C4-2B (cell line): ENCODE results near the gene KYNU.

Experiments used
- ZFX ChIP-seq: fragments of 450-650 bp; IDR thresholded peaks from 2 replicates; pipeline ENCODE4 v1.6.1; 2017
- TF ChIP-seq, protein P1 (sequence below): fragments of 450-650 bp; conservative IDR thresholded peaks from 2 replicates; pipeline ENCODE4 v1.5.1; 2017; ENCODE audit warnings: mild to moderate bottlenecking

DNA sequence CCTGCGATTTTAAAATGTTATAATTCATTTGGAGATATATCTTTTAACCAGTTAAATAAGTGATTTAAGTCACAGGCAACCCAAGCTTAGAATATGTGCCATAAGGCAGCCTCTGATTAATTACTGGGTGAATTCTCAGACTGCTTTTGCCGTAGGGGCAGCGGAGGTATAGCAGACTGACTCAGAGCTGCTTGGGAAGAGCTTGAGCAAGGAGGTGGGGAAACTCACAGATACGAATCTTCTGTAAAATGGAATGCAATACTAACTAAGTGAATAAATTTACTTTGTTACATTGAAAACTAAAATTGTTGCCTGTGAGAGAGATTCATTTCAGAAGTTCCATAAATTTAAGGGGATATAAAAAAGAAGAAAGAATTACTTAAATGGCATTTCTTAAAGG is 115.4 kb downstream of the KYNU start:
- TF ChIP-seq, protein P1, sequence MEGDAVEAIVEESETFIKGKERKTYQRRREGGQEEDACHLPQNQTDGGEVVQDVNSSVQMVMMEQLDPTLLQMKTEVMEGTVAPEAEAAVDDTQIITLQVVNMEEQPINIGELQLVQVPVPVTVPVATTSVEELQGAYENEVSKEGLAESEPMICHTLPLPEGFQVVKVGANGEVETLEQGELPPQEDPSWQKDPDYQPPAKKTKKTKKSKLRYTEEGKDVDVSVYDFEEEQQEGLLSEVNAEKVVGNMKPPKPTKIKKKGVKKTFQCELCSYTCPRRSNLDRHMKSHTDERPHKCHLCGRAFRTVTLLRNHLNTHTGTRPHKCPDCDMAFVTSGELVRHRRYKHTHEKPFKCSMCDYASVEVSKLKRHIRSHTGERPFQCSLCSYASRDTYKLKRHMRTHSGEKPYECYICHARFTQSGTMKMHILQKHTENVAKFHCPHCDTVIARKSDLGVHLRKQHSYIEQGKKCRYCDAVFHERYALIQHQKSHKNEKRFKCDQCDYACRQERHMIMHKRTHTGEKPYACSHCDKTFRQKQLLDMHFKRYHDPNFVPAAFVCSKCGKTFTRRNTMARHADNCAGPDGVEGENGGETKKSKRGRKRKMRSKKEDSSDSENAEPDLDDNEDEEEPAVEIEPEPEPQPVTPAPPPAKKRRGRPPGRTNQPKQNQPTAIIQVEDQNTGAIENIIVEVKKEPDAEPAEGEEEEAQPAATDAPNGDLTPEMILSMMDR = no peak
- TF ChIP-seq ZFX = no peak
